ENCODE results near the gene HSP90AB1.

HSP90AB1 gene

GRCh38 chr6:44294832-44295791 lies 48.2 kb downstream of the HSP90AB1 start:
- Histone ChIP-seq H3K4me3 (ENCODE audit: low read length) (no peak overlapping the region), H3K27ac (ENCODE audit: low read length) (no peak overlapping the region), H3K9me3 (ENCODE audit: control insufficient read depth, low read depth, low read length) (no peaks in the 10 kb centered on the region), H3K4me1 (ENCODE audit: control insufficient read depth, low read depth, low read length) (peaks cover 6% of the 10 kb centered on the region), H3K9ac (ENCODE audit: low read length) (no peak overlapping the region), H3K27me3 (ENCODE audit: control insufficient read depth, insufficient read depth, low read length) (peaks cover 50% of the 10 kb centered on the region), H3K36me3 (ENCODE audit: control insufficient read depth, low read depth, low read length) (peaks cover under 1% of the 10 kb centered on the region)

GRCh38 chr6:44297063-44298038 lies 50.5 kb downstream of the HSP90AB1 start:
- H3K9ac ChIP-seq (ENCODE audit: low read length): peak overlapping the region; percentile 59
- no peaks in the 10 kb centered on the region for H3K9me3 ChIP-seq (ENCODE audit: control insufficient read depth, low read depth, low read length)
- peaks cover 23% of the 10 kb centered on the region for H3K36me3 ChIP-seq (ENCODE audit: control insufficient read depth, low read depth, low read length)
- H3K27me3 ChIP-seq (ENCODE audit: control insufficient read depth, insufficient read depth, low read length): peaks cover 42% of the 10 kb centered on the region
- H3K4me3 ChIP-seq (ENCODE audit: low read length): peak overlapping the region; percentile 74
- no peak overlapping the region for H3K27ac ChIP-seq (ENCODE audit: low read length)
- peaks cover 6% of the 10 kb centered on the region for H3K4me1 ChIP-seq (ENCODE audit: control insufficient read depth, low read depth, low read length)

- Histone ChIP-seq H3K4me1 (ENCODE audit: control insufficient read depth, low read depth, low read length) (peaks cover 6% of the 10 kb centered on the region), H3K9ac (ENCODE audit: low read length) (peak overlapping the region; percentile 59), H3K36me3 (ENCODE audit: control insufficient read depth, low read depth, low read length) (peaks cover 31% of the 10 kb centered on the region), H3K9me3 (ENCODE audit: control insufficient read depth, low read depth, low read length) (no peaks in the 10 kb centered on the region), H3K4me3 (ENCODE audit: low read length) (peak overlapping the region; percentile 74), H3K27me3 (ENCODE audit: control insufficient read depth, insufficient read depth, low read length) (peaks cover 38% of the 10 kb centered on the region), H3K27ac (ENCODE audit: low read length) (no peak overlapping the region)
Observed at GRCh38 chr6:44298055-44298803, 51.3 kb downstream of the HSP90AB1 start.

GRCh38 chr6:44298864-44299263 lies 52.0 kb downstream of the HSP90AB1 start:
- Histone ChIP-seq H3K27me3 (ENCODE audit: control insufficient read depth, insufficient read depth, low read length) (peaks cover 38% of the 10 kb centered on the region), H3K9ac (ENCODE audit: low read length) (no peak overlapping the region), H3K4me1 (ENCODE audit: control insufficient read depth, low read depth, low read length) (peaks cover 6% of the 10 kb centered on the region), H3K27ac (ENCODE audit: low read length) (no peak overlapping the region), H3K4me3 (ENCODE audit: low read length) (no peak overlapping the region), H3K36me3 (ENCODE audit: control insufficient read depth, low read depth, low read length) (peaks cover 38% of the 10 kb centered on the region), H3K9me3 (ENCODE audit: control insufficient read depth, low read depth, low read length) (no peaks in the 10 kb centered on the region)

- H3K27ac ChIP-seq (ENCODE audit: low read length): no peak overlapping the region
- H3K4me1 ChIP-seq (ENCODE audit: control insufficient read depth, low read depth, low read length): peaks cover 6% of the 10 kb centered on the region
- H3K27me3 ChIP-seq (ENCODE audit: control insufficient read depth, insufficient read depth, low read length): peaks cover 32% of the 10 kb centered on the region
- H3K9me3 ChIP-seq (ENCODE audit: control insufficient read depth, low read depth, low read length): no peaks in the 10 kb centered on the region
- H3K36me3 ChIP-seq (ENCODE audit: control insufficient read depth, low read depth, low read length): peaks cover 45% of the 10 kb centered on the region
- no peak overlapping the region for H3K9ac ChIP-seq (ENCODE audit: low read length)
- H3K4me3 ChIP-seq (ENCODE audit: low read length): no peak overlapping the region
Observed at GRCh38 chr6:44300292-44300823, 53.5 kb downstream of the HSP90AB1 start.

- Histone ChIP-seq H3K27me3 (ENCODE audit: control insufficient read depth, insufficient read depth, low read length) (peaks cover 24% of the 10 kb centered on the region), H3K9ac (ENCODE audit: low read length) (no peak overlapping the region), H3K36me3 (ENCODE audit: control insufficient read depth, low read depth, low read length) (peaks cover 53% of the 10 kb centered on the region), H3K27ac (ENCODE audit: low read length) (no peak overlapping the region), H3K9me3 (ENCODE audit: control insufficient read depth, low read depth, low read length) (no peaks in the 10 kb centered on the region), H3K4me3 (ENCODE audit: low read length) (no peak overlapping the region), H3K4me1 (ENCODE audit: control insufficient read depth, low read depth, low read length) (peaks cover 6% of the 10 kb centered on the region)
Observed at GRCh38 chr6:44301106-44301505, 54.2 kb downstream of the HSP90AB1 start.

- Histone ChIP-seq H3K9me3 (ENCODE audit: control insufficient read depth, low read depth, low read length) (no peaks in the 10 kb centered on the region), H3K27ac (ENCODE audit: low read length) (no peak overlapping the region)
Observed at GRCh38 chr6:44301782-44302564, 55.1 kb downstream of the HSP90AB1 start.

GRCh38 chr6:44302856-44303255 lies 56.0 kb downstream of the HSP90AB1 start:
- H3K4me3 ChIP-seq (ENCODE audit: low read length): no peak overlapping the region
- H3K27ac ChIP-seq (ENCODE audit: low read length): no peak overlapping the region
- H3K4me1 ChIP-seq (ENCODE audit: control insufficient read depth, low read depth, low read length): peaks cover 5% of the 10 kb centered on the region
- no peak overlapping the region for H3K9ac ChIP-seq (ENCODE audit: low read length)
- peaks cover 67% of the 10 kb centered on the region for H3K36me3 ChIP-seq (ENCODE audit: control insufficient read depth, low read depth, low read length)
- peaks cover 10% of the 10 kb centered on the region for H3K27me3 ChIP-seq (ENCODE audit: control insufficient read depth, insufficient read depth, low read length)
- H3K9me3 ChIP-seq (ENCODE audit: control insufficient read depth, low read depth, low read length): no peaks in the 10 kb centered on the region

More at GRCh38 chr6:44301782-44302564, 55.1 kb downstream of the HSP90AB1 start:
- Histone ChIP-seq H3K4me3 (ENCODE audit: low read length) (no peak overlapping the region), H3K4me1 (ENCODE audit: control insufficient read depth, low read depth, low read length) (peaks cover 6% of the 10 kb centered on the region), H3K36me3 (ENCODE audit: control insufficient read depth, low read depth, low read length) (peaks cover 61% of the 10 kb centered on the region), H3K27me3 (ENCODE audit: control insufficient read depth, insufficient read depth, low read length) (peaks cover 16% of the 10 kb centered on the region), H3K9ac (ENCODE audit: low read length) (no peak overlapping the region)
